GM18873 (cell line): ENCODE data around the gene NCOR2.

Source experiments
- ATAC-seq: cut with Tn5 transposase; IDR thresholded peaks from one replicate; pipeline ENCODE4 v1.9.1; 2021; ENCODE audit warnings: mild to moderate bottlenecking, moderate library complexity, moderate number of reproducible peaks; ENCODE audit not compliant: unreplicated experiment, low FRiP score

NCOR2 gene

GRCh38 chr12:124562018-124562795 lies 5.2 kb downstream of the NCOR2 start:
- ATAC-seq: no peak

DNA sequence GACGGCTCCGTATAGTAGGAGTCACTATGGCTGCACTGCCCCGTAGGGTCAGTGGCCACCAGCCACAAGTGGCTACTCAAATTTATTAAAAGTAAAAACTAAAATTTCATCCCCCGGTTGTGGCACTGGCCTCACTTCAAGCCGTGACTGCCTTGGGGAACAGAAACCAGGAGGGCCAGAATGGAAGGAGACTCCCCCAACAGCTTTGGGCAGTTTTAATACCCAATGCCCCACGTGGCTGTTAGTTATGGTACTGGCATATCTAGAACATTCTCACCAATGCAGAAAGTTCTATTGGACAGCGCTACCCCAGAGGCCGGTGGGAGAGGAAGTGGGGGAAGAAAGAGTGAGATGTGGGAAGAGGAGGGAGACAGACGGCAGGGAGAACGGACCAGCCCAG lies 6.2 kb downstream of the NCOR2 start:
- no peak for ATAC-seq

GRCh38 chr12:124560146-124560890 lies 7.1 kb downstream of the NCOR2 start:
- no peak for ATAC-seq

GRCh38 chr12:124559182-124560017 lies 8.0 kb downstream of the NCOR2 start:
- ATAC-seq: no peak

- ATAC-seq: no peak
Observed at GRCh38 chr12:124558313-124558712, 9.1 kb downstream of the NCOR2 start.

- ATAC-seq: no peak
Observed at GRCh38 chr12:124557518-124558223, 9.7 kb downstream of the NCOR2 start.

GRCh38 chr12:124556896-124557501 lies 10.4 kb downstream of the NCOR2 start:
- no peak for ATAC-seq

GRCh38 chr12:124556074-124556466 lies 11.3 kb downstream of the NCOR2 start:
- ATAC-seq: no peak

DNA sequence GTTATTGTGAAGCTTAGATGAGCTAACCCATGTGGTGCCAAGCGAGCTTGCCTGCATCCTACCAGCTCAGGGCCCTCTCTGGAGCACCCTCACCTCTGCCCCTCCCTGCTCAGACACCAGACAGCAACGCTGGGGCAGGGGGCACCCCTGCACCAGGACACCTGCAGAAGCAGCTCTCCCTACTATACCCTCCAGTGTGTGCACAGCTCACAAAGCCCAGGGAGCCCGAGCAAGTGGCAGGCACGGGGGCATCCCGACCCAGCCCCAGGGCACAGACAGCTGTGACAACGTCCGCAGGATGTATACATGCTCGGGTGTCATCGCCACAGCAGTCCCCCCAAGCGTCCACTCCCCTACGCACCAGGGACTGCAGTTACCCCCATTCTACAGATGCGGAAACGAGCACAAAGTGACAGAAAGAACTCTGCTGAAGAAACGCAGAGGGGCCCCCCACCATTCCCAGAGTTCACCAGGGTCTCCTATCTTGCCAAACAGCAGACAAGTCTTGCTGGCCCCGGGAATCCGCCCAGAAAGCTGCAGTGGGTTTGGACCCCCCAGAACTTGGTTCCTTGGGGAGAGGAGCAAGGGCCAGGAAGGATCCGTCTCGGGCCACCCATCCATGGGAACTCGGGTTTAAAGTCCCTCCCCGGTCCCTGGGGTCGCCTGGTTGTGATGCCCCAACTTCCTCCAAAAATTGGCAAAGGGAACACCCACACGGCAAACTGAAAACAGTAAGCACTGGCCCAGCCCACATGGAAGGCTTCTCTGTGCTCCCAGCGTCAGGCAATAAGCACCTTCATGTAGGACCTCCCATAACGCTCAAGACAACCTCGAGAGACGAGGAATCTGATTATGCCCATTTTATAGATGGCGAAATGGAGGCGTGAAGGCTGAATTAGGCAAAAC lies 12.0 kb downstream of the NCOR2 start:
- ATAC-seq: no peak

DNA sequence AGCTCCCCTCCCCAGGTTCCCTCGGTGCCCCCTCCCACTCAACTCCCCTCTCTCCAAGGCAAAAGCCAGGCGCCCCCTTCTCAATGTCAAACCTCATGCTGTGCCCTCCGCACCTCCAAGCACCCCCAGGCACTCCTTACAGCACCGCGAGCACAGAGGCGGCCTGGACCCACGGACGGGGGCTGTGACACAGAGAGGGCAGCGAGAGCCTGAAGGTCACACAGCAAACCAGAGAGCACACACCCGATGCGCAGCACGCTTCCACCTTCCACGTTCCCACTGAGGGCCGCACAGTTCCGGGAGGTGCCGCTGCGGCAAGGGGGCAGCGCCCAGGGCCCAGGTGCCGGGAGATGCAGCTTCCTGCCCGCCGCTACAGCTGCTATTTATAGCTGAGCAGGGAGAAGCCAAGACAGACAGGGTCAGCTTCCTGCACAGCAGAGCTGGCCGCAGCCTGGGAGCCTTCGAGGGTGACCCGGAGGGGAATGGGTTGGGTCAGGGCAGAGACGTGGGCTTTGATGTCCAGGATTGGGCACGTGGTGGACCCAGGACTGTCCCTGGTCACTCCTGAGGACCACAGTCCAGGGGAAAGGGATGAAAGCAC lies 12.9 kb downstream of the NCOR2 start:
- ATAC-seq: no peak

DNA sequence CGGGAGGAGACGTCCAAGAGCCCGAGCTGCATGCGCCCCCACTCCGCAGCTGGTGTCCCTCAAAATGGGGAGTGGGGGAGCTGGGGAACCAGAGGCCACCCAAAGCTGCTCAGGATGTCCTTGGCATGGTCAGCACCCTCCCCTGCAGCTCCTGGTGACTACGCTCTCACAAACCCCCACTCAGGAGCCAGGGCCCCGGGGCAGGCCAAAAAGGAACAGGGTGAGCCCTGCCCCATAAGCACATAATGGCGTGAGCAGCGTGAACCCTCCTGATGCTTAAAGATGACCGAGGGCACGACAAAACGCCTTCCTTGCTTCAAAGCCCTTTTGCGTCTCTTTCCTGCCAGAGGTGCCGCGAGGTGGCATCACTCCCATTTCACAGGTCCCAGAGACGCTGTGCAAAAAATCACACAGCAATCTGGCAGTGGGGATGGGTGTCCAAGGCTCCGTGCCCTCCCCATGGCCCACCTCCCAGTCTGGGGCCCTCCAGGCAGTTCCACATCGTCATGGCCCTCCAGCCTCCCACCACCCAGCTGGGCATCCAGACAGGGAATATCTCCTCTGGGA lies 13.5 kb downstream of the NCOR2 start:
- ATAC-seq: no peak

DNA sequence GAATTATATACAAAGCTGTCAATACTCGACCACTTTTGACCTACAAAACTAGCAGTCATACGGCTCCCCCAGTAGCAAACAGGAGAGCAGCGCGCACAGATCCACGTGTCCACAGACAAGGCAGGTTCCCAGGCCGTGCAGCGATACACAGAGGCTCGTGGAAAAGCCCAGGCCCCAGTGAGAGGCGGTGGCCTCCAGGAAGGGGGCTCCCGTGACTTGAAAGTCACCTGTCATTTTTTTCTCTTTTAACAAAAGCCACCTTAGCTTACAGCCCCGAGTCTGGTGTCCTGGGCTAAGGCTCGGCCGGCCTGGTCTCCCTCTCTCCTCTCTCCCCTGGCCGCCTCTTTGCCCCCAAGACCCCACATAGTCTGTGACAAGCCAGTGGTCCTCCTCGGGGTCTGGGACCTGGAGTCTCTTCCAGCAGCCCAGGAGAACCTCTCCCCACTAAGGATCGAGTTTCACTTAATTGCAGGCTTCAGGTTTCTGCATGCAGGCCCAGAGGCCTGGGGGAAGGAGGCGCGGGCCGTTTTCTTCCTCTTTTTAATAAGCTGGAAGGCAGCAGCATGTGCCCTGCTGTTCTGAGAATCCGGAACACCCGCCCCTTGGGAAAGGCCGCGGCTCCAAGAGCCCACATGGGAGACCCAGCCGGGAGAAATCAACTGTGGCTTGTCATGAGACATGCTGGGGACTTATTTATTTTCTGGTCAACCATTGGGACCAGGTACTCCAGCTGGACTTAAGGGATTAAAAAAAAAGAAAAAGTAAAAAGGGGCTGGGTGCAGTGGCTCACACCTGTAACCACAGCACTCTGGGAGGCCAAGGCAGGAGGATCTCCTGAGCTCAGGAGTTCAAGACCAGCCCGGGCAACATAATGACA lies 15.9 kb downstream of the NCOR2 start:
- ATAC-seq: no peak

DNA sequence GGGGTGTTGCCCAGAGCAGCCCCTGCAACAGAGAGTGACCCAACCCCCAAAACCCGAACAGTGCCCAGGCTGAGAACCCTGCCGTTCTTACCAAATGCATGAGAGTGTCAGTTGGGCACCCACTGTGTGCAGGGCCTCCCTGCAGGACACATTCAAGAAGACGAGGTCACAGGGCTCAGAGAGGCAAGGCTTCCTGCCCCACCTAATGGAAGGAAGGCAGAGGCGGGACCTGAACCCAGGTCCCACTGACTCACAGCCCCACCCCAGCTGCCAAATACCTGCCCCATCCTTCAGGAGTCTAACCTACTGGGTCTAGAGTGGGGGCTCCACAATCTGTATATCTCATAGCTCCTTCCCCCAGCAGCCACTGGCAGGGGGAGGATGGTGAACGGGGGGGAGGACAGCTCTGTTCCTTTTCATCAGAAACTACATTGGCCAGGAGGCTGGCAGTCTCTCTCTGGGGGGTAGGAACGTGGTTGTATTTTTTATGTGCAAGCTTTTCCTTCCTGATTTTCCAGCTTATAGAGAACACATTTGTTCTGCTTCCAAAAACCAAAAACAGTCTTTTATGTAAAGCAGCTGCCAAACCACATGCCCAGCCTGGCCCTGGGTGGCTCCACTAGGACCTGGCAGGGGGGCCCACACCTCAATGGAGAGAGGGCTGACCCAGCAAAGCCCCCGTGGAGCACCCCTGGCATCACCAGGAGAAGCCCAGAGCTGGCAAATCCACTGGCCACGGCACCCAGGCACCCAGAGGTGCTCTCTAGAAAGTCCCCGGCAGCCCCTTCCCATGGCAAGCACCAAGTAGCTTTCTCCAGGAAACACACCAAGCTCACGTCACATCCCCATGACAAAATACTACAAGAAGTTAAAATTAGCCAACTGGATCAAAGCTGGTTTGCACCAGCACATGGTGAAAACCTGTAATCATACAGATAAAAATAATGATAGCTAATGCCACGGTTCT lies 17.0 kb downstream of the NCOR2 start:
- ATAC-seq: no peak

DNA sequence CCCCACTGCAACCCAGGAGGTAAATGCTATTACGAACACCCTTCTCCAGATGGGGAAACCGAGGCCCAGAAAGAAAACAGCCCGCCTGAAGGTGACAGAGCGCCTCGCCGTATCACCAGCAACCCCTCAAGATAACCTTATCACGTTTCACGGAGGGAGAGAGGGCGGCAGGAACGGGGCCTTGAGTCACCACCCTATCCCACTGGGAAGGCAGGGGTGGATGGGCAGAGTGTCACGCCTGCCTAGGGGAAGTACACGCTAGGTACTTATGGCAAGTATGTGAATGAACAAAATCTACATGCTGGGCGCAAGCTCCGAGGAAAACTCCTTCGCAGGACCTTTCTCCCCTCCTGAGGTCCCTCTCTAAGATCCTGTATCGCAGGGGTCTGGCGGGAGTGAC lies 17.8 kb downstream of the NCOR2 start:
- no peak for ATAC-seq

DNA sequence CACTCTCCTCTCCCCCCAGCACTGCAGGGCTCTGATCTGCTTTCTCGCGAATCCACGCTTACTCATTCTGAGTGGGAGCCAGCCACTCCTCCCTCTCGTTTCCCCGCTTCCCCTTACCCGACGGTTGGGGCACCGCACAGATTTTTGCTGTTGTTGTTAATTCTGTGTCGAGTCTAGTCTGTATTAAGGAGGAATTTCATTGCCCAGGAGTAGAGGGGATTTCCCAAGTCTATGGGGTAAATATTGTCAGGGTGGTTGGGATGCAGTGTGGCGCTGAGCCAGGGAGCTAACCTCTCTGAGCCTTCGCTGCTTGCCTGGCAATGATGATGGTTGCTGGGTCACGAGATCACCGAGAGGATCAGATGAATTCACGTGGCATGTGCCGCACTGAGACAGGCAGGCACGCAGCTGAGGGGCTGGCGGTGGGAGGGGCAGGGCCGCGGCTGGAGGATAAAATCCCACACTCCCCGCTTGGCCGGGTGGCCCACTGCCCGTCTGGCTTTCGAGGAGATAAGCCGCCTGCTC lies 18.5 kb downstream of the NCOR2 start:
- no peak for ATAC-seq

- no peak for ATAC-seq
Observed at GRCh38 chr12:124547626-124548025, 19.8 kb downstream of the NCOR2 start.
